HL-60 (cell line): ENCODE results near the gene WDR5B.

Experiments
- CTCF ChIP-seq: IDR thresholded peaks from one replicate; pipeline ENCODE4 v1.5.1; 2011; ENCODE audit warnings: low read length, control low read depth, inconsistent platforms; ENCODE audit not compliant: insufficient read depth
- GABPA ChIP-seq: IDR thresholded peaks from 2 replicates; pipeline ENCODE4 v1.6.1; 2012; ENCODE audit warnings: low read depth
- POLR2AphosphoS5 ChIP-seq: IDR thresholded peaks from 2 replicates; pipeline ENCODE4 v1.6.1; 2012; ENCODE audit warnings: low read depth
- REST ChIP-seq: IDR thresholded peaks from 2 replicates; pipeline ENCODE4 v1.6.1; 2012; ENCODE audit warnings: low read depth; ENCODE audit not compliant: insufficient replicate concordance
- SPI1 ChIP-seq: IDR thresholded peaks from 2 replicates; pipeline ENCODE4 v1.6.1; 2012; ENCODE audit warnings: low read depth, mild to moderate bottlenecking, borderline replicate concordance

GRCh38 chr3:122461806-122462205 lies 45.9 kb upstream of the WDR5B start:
- TF ChIP-seq CTCF (no peak), POLR2AphosphoS5 (no peak), REST (no peak), SPI1 (no peak), GABPA (no peak)
